OCI-LY1 (cell line): Measurements from ENCODE around the gene ZCCHC8.
"Not testable (repeated sequence)": the region's sequence is repeated elsewhere in the genome, so short reads cannot be mapped to it uniquely, and the experiment has no call there.

ENCODE experiments used
- H2AFZ ChIP-seq: fragments of 200-600 bp; sonication (generic), shearing (Covaris generic); 2 replicates; pipeline ENCODE4 v1.6.0; 2014; ENCODE audit warnings: antibody characterized with exemption, mild to moderate bottlenecking, low read length
- H3F3A ChIP-seq: fragments of 200-600 bp; sonication (generic), shearing (Covaris generic); 2 replicates; pipeline ENCODE4 v1.6.0; 2014; ENCODE audit warnings: mild to moderate bottlenecking, antibody characterized with exemption, low read length, moderate library complexity; ENCODE audit not compliant: insufficient read depth
- H3K27ac ChIP-seq: fragments of 200-600 bp; sonication (generic); 2 replicates; pipeline ENCODE4 v1.5.1; 2014; ENCODE audit warnings: low read length, mixed run types, mild to moderate bottlenecking, low read depth; ENCODE audit not compliant: poor library complexity, severe bottlenecking
- H3K27me3 ChIP-seq: fragments of 200-600 bp; sonication (generic); 2 replicates; pipeline ENCODE4 v1.6.0; 2014; ENCODE audit warnings: antibody characterized with exemption, mild to moderate bottlenecking, low read length, moderate library complexity; ENCODE audit not compliant: insufficient read depth
- H3K36me3 ChIP-seq: fragments of 200-600 bp; sonication (generic); 2 replicates; pipeline ENCODE4 v1.6.1; 2014; ENCODE audit warnings: mild to moderate bottlenecking, antibody characterized with exemption, low read length, moderate library complexity, mixed read lengths; ENCODE audit not compliant: insufficient read depth
- H3K4me1 ChIP-seq: fragments of 200-600 bp; sonication (generic); 2 replicates; pipeline ENCODE4 v1.5.1; 2014; ENCODE audit warnings: mild to moderate bottlenecking, low read length, moderate library complexity; ENCODE audit not compliant: insufficient read depth, severe bottlenecking
- H3K4me2 ChIP-seq: fragments of 200-600 bp; sonication (generic), shearing (Covaris generic); 2 replicates; pipeline ENCODE4 v1.6.1; 2014; ENCODE audit warnings: low read length
- H3K4me3 ChIP-seq: fragments of 200-600 bp; sonication (generic); 2 replicates; pipeline ENCODE4 v1.5.1; 2014; ENCODE audit warnings: low read length, low read depth, mild to moderate bottlenecking, mixed read lengths; ENCODE audit not compliant: poor library complexity, severe bottlenecking
- H3K79me2 ChIP-seq: fragments of 200-600 bp; shearing (Covaris generic); 2 replicates; pipeline ENCODE4 v1.6.1; 2016; ENCODE audit warnings: mixed run types, low read length, mixed read lengths; ENCODE audit not compliant: insufficient read depth
- H3K9ac ChIP-seq: fragments of 200-600 bp; sonication (generic), shearing (Covaris generic); 2 replicates; pipeline ENCODE4 v1.6.1; 2014; ENCODE audit warnings: mild to moderate bottlenecking, low read length, mixed read lengths
- H3K9me2 ChIP-seq: fragments of 200-600 bp; sonication (generic), shearing (Covaris generic); 2 replicates; pipeline ENCODE4 v1.6.1; 2014; ENCODE audit warnings: low read depth, mild to moderate bottlenecking, low read length, mixed read lengths
- H3K9me3 ChIP-seq: fragments of 200-600 bp; shearing (Covaris generic); 2 replicates; pipeline ENCODE4 v1.6.1; 2014; ENCODE audit warnings: low read length, mixed read lengths
- H4K20me1 ChIP-seq: fragments of 200-600 bp; sonication (generic), shearing (Covaris generic); 2 replicates; pipeline ENCODE4 v1.6.0; 2016; ENCODE audit warnings: mild to moderate bottlenecking, low read length; ENCODE audit not compliant: insufficient read depth
- EZH2 ChIP-seq: fragments of 200-600 bp; sonication (generic), shearing (Covaris generic); IDR thresholded peaks from 2 replicates; pipeline ENCODE4 v1.8.0; 2017; ENCODE audit warnings: borderline replicate concordance, mixed run types, mild to moderate bottlenecking, antibody characterized with exemption, low read length, moderate library complexity, mixed read lengths
- TF ChIP-seq, protein P1 (sequence below): fragments of 200-600 bp; sonication (generic), shearing (Covaris generic); IDR thresholded peaks from 2 replicates; pipeline ENCODE4 v1.5.1; 2017; ENCODE audit warnings: mild to moderate bottlenecking, antibody characterized with exemption, low read length, moderate library complexity, mixed read lengths

Gene ZCCHC8

DNA sequence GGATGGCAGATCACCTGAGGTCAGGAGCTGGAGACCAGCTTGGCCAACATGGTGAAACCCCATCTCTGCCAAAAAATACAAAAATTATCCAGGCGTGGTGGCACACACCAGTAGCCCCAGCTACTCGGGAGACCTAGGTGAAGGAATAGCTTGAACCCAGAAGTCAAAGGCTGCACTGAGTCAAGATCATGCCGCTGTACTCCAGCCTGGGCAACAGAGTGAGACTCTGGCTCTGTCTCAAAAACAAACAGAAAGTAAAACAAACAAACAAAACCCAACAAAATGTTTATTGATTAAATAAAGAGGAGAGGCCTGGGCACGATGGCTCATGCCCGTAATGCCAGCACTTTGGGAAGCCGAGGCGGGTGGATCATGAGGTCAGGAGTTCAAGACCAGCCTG, 5.5 kb downstream of the ZCCHC8 start:
- Histone ChIP-seq H3K27ac (no peak overlapping the region), H3F3A (no peaks in the 10 kb centered on the region), H4K20me1 (no peaks in the 10 kb centered on the region), H3K4me1 (peaks cover 21% of the 10 kb centered on the region), H3K9me2 (no peaks in the 10 kb centered on the region), H3K27me3 (no peaks in the 10 kb centered on the region), H3K9ac (no peak overlapping the region), H3K79me2 (peaks cover 38% of the 10 kb centered on the region), H3K4me3 (no peak overlapping the region), H3K4me2 (no peak overlapping the region), H3K36me3 (peaks cover 59% of the 10 kb centered on the region), H2AFZ (no peak overlapping the region), H3K9me3 (no peaks in the 10 kb centered on the region)
- TF ChIP-seq, protein P1, sequence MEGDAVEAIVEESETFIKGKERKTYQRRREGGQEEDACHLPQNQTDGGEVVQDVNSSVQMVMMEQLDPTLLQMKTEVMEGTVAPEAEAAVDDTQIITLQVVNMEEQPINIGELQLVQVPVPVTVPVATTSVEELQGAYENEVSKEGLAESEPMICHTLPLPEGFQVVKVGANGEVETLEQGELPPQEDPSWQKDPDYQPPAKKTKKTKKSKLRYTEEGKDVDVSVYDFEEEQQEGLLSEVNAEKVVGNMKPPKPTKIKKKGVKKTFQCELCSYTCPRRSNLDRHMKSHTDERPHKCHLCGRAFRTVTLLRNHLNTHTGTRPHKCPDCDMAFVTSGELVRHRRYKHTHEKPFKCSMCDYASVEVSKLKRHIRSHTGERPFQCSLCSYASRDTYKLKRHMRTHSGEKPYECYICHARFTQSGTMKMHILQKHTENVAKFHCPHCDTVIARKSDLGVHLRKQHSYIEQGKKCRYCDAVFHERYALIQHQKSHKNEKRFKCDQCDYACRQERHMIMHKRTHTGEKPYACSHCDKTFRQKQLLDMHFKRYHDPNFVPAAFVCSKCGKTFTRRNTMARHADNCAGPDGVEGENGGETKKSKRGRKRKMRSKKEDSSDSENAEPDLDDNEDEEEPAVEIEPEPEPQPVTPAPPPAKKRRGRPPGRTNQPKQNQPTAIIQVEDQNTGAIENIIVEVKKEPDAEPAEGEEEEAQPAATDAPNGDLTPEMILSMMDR = no peak
- no peak for TF ChIP-seq EZH2

GRCh38 chr12:122493222-122493621, 7.5 kb downstream of the ZCCHC8 start:
- H3F3A ChIP-seq, H3K9me3 ChIP-seq, H4K20me1 ChIP-seq, H3K27ac ChIP-seq, H3K4me3 ChIP-seq, H3K9ac ChIP-seq, H3K9me2 ChIP-seq, H3K4me2 ChIP-seq, H3K27me3 ChIP-seq, H2AFZ ChIP-seq: not testable (repeated sequence)
- H3K79me2 ChIP-seq = peaks cover 19% of the 10 kb centered on the region
- H3K4me1 ChIP-seq = peaks cover 13% of the 10 kb centered on the region
- H3K36me3 ChIP-seq = peaks cover 80% of the 10 kb centered on the region

DNA sequence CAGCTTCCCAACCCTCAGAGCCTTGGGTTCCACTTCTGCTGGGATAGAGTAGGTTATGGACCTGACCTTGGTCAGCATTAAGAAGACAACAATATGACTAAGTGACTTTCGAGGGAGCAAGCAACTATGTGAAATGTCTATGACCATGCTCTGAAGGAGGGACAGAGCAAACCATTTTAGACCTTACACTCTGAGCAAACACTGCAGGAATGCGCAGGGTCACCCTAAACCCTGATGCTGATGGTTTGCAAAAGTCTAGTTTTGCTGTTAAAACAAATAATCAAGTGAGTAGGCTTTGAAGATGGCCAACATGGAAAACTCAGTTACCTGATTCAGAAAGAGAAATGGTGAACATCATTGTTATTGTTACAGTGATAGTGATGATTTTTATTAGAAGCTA, 8.7 kb downstream of the ZCCHC8 start:
- Histone ChIP-seq H3K4me1 (peaks cover 5% of the 10 kb centered on the region), H3K4me3 (no peak overlapping the region), H3K36me3 (peaks cover 84% of the 10 kb centered on the region), H3K79me2 (peaks cover 6% of the 10 kb centered on the region; the same call in 1 of the 2 replicates), H3K9me3 (no peaks in the 10 kb centered on the region), H3K27me3 (no peaks in the 10 kb centered on the region), H3K9me2 (no peaks in the 10 kb centered on the region), H4K20me1 (no peaks in the 10 kb centered on the region), H3K4me2 (no peak overlapping the region), H2AFZ (no peak overlapping the region), H3K27ac (no peak overlapping the region), H3F3A (no peaks in the 10 kb centered on the region), H3K9ac (no peak overlapping the region)
- TF ChIP-seq EZH2 = no peak
- TF ChIP-seq, protein P1 = no peak

- H3K9ac ChIP-seq = no peak overlapping the region
- H3K4me3 ChIP-seq = no peak overlapping the region
- no peaks in the 10 kb centered on the region for H3F3A ChIP-seq
- H3K4me1 ChIP-seq = peaks cover 4% of the 10 kb centered on the region
- peaks cover 93% of the 10 kb centered on the region for H3K36me3 ChIP-seq
- H3K4me2 ChIP-seq = no peak overlapping the region
- TF ChIP-seq, protein P1 = no peak
- no peak for TF ChIP-seq EZH2
- H4K20me1 ChIP-seq = no peaks in the 10 kb centered on the region
- H2AFZ ChIP-seq = no peak overlapping the region
- no peaks in the 10 kb centered on the region for H3K27me3 ChIP-seq
- H3K9me3 ChIP-seq = no peaks in the 10 kb centered on the region
- no peaks in the 10 kb centered on the region for H3K79me2 ChIP-seq
- no peak overlapping the region for H3K27ac ChIP-seq
- H3K9me2 ChIP-seq = no peaks in the 10 kb centered on the region
These were observed 11.7 kb downstream of the ZCCHC8 start for GRCh38 chr12:122489038-122489437.

DNA sequence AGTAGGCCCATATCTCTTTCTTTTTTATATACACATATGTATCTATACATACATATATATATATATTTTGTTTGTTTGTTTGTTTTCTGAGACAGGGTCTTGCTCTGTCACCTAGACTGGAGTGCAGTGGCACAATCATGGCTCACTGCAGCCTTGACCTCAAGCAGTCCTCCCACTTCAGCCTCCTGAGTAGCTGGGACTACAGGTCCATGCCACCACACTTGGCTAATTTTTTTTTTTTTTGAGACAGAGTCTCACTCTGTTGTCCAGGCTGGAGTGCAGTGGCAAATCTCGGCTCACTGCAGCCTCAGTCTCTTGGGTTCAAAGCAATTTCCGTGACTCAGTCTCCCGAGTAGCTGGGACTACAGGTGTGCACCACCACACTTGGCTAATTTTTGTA, 12.9 kb downstream of the ZCCHC8 start:
- H3K27me3 ChIP-seq, H3K9me3 ChIP-seq, H3K9ac ChIP-seq, H3K4me3 ChIP-seq, H4K20me1 ChIP-seq, H3K4me1 ChIP-seq, H3K9me2 ChIP-seq, H3K79me2 ChIP-seq, H3K27ac ChIP-seq, H3K4me2 ChIP-seq, H2AFZ ChIP-seq, H3F3A ChIP-seq: not testable (repeated sequence)
- peaks cover 95% of the 10 kb centered on the region for H3K36me3 ChIP-seq
